ENCODE measurements around the gene LRRC46. TPM values are rescaled to one million over a fixed set of nuclear protein-coding genes. Genes with fewer than 3 reads are reported as not detected.
A peak's percentile ranks its signal among the peaks of the same experiment; 100 is the strongest.

LRRC46 gene
- total and polyA plus RNA-seq, 5 donors from 2014 or later: 0.11 to 0.48 (median 0.20) TPM

DNA sequence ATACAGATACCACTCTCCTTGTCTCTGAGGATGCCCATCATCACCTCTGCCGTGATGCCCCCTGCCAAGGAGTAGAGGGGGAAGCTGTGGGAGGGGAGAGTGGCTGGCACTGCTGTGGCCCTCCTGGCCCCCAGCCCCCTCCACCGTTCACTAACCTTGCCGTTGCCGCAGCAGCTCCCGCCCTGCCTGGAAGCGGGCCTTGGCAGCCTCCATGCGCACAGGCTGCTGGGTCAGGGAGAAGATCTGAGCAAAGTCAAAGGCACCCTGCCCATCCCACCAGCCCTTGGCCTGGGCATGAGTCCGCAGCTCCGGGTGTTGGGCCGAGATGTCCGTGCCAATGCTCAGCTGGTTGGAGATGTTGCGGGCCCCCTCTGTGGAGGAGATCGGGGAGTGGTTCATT lies 7.2 kb downstream of the LRRC46 start:
- Mint-ChIP-seq H3K27ac (no peak overlapping the region), H3K27me3 (no peaks in the 10 kb centered on the region), H3K9me3 (no peaks in the 10 kb centered on the region), H3K4me3 (peak overlapping the region in 1 of 4 donors; percentile 69), H3K36me3 (peaks cover 4% of the 10 kb centered on the region), H3K4me1 (peaks cover 0 to 64% (median 31%) of the 10 kb centered on the region in 4 donors)
- DNase-seq (no peak), ATAC-seq (ENCODE audit: low read depth in 2 of 2) (no peak)
- Histone ChIP-seq H3K27ac (ENCODE audit: insufficient read depth, low read length, poor library complexity, severe bottlenecking) (no peak overlapping the region), H3K9me3 (ENCODE audit: control insufficient read depth in 2 of 2, low read length in 2 of 2) (no peaks in the 10 kb centered on the region), H3K27me3 (ENCODE audit: control insufficient read depth, insufficient read depth, low read length) (no peaks in the 10 kb centered on the region), H3K4me3 (ENCODE audit: low read depth, low read length) (no peak overlapping the region), H3K36me3 (ENCODE audit: control insufficient read depth, insufficient read depth, low read length) (peaks cover 6% of the 10 kb centered on the region), H3K4me1 (ENCODE audit: control insufficient read depth, insufficient read depth, low read length, poor library complexity, severe bottlenecking) (peaks cover 30% of the 10 kb centered on the region)

- Mint-ChIP-seq H3K4me3 (peak overlapping the region in 2 of 4 donors; percentile 28 to 69), H3K27ac (no peak overlapping the region), H3K9me3 (no peaks in the 10 kb centered on the region), H3K27me3 (peaks cover under 1% of the 10 kb centered on the region), H3K36me3 (peaks cover 4% of the 10 kb centered on the region), H3K4me1 (peaks cover 0 to 60% (median 28%) of the 10 kb centered on the region in 4 donors)
- Histone ChIP-seq H3K4me1 (ENCODE audit: control insufficient read depth, insufficient read depth, low read length, poor library complexity, severe bottlenecking) (peaks cover 30% of the 10 kb centered on the region), H3K27ac (ENCODE audit: insufficient read depth, low read length, poor library complexity, severe bottlenecking) (no peak overlapping the region), H3K27me3 (ENCODE audit: control insufficient read depth, insufficient read depth, low read length) (peaks cover under 1% of the 10 kb centered on the region), H3K36me3 (ENCODE audit: control insufficient read depth, insufficient read depth, low read length) (peaks cover 6% of the 10 kb centered on the region), H3K9me3 (ENCODE audit: control insufficient read depth in 2 of 2, low read length in 2 of 2) (no peaks in the 10 kb centered on the region), H3K4me3 (ENCODE audit: low read depth, low read length) (no peak overlapping the region)
- DNase-seq (no peak), ATAC-seq (ENCODE audit: low read depth in 2 of 2) (no peak)
Measured at GRCh38 chr17:47839071-47839470, 7.6 kb downstream of the LRRC46 start.

GRCh38 chr17:47840001-47840741 lies 8.7 kb downstream of the LRRC46 start:
- no peak for DNase-seq
- Mint-ChIP-seq H3K27me3 (peaks cover 11% of the 10 kb centered on the region), H3K36me3 (peaks cover 4% of the 10 kb centered on the region), H3K4me3 (peak overlapping the region; percentile 85 to 97 (median 94)), H3K9me3 (no peaks in the 10 kb centered on the region), H3K27ac (peak overlapping the region; percentile 47 to 66 (median 55)), H3K4me1 (peaks cover 0 to 49% (median 19%) of the 10 kb centered on the region in 4 donors)
- H3K36me3 ChIP-seq (ENCODE audit: control insufficient read depth, insufficient read depth, low read length): peaks cover 6% of the 10 kb centered on the region
- H3K27ac ChIP-seq (ENCODE audit: insufficient read depth, low read length, poor library complexity, severe bottlenecking): no peak overlapping the region
- no peak for ATAC-seq (ENCODE audit: low read depth in 2 of 2)
- peaks cover 9% of the 10 kb centered on the region for H3K27me3 ChIP-seq (ENCODE audit: control insufficient read depth, insufficient read depth, low read length)
- H3K4me3 ChIP-seq (ENCODE audit: low read depth, low read length): peak overlapping the region; percentile 63
- peaks cover 21% of the 10 kb centered on the region for H3K4me1 ChIP-seq (ENCODE audit: control insufficient read depth, insufficient read depth, low read length, poor library complexity, severe bottlenecking)
- no peaks in the 10 kb centered on the region for H3K9me3 ChIP-seq (ENCODE audit: control insufficient read depth in 2 of 2, low read length in 2 of 2)

- Mint-ChIP-seq H3K27me3 (peaks cover 18% of the 10 kb centered on the region), H3K9me3 (no peaks in the 10 kb centered on the region), H3K27ac (peak within 1 kb of the TSS; percentile 47 to 86 (median 66)), H3K4me1 (peaks cover 0 to 41% (median 16%) of the 10 kb centered on the region in 4 donors), H3K4me3 (peak within 1 kb of the TSS; percentile 85 to 97 (median 94)), H3K36me3 (peaks cover under 1% of the 10 kb centered on the region)
- peaks cover 21% of the 10 kb centered on the region for H3K4me1 ChIP-seq (ENCODE audit: control insufficient read depth, insufficient read depth, low read length, poor library complexity, severe bottlenecking)
- peak; percentile 74 to 90 (median 80) for DNase-seq
- peak within 1 kb of the TSS; percentile 36 for H3K27ac ChIP-seq (ENCODE audit: insufficient read depth, low read length, poor library complexity, severe bottlenecking)
- ATAC-seq (ENCODE audit: low read depth in 2 of 2): peak; percentile 86 to 88
- H3K27me3 ChIP-seq (ENCODE audit: control insufficient read depth, insufficient read depth, low read length): peaks cover 16% of the 10 kb centered on the region
- peaks cover 6% of the 10 kb centered on the region for H3K36me3 ChIP-seq (ENCODE audit: control insufficient read depth, insufficient read depth, low read length)
- peak within 1 kb of the TSS; percentile 63 for H3K4me3 ChIP-seq (ENCODE audit: low read depth, low read length)
- H3K9me3 ChIP-seq (ENCODE audit: control insufficient read depth in 2 of 2, low read length in 2 of 2): no peaks in the 10 kb centered on the region
Measured at GRCh38 chr17:47840742-47841487, 9.4 kb downstream of the LRRC46 start, which contains the start of gene SCRN2. Gene SCRN2 (minus strand): TSS chr17:47841273. CDS start chr17:47840843, 430 bp downstream.

DNA sequence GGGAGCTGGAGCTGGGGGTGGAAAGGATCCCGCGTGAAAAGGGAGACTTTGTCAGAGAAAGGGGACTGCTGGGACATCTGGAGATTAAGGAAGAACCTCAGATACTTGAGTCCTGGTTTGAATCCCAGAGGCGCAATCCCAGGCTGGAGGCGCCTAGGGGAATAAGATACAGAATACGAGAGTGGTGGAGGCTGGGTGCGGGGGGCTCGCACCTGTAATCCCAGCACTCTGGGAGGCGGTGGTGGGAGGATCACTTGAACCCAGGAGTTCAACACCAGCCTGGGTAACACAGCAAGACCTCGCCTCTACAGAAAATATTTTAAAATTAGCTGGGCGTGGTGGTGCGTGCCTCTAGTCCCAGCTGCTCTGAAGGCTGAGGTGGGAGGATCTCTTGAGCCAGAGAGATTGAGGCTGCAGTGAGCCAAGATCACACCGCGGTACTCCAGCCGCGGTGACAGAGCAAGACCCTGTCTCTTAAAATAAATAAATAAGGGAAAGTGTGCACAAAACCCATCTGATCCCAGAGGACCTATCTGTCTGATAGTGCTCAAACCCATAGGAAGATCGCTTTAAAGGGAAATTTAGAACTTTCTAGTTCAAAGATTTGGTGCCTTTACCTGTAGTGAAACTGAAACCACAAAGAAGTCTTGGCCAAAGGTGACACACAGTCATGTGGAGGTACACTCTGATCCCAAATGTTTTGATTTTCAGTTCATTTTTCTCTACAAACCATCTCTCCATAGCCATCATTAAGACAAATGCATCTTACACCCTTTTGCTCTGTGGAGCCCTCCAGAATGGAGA lies 10.2 kb downstream of the LRRC46 start:
- H3K27ac ChIP-seq (ENCODE audit: insufficient read depth, low read length, poor library complexity, severe bottlenecking): no peak overlapping the region

GRCh38 chr17:47843391-47843730 lies 11.9 kb downstream of the LRRC46 start:
- no peak overlapping the region for H3K4me3 Mint-ChIP-seq
- no peak for DNase-seq
- peak overlapping the region in 2 of 3 donors; percentile 9 to 56 for H3K27ac Mint-ChIP-seq
- H3K9me3 Mint-ChIP-seq: no peaks in the 10 kb centered on the region
- no peaks in the 10 kb centered on the region for H3K9me3 ChIP-seq (ENCODE audit: control insufficient read depth in 2 of 2, low read length in 2 of 2)
- no peak overlapping the region for H3K27ac ChIP-seq (ENCODE audit: insufficient read depth, low read length, poor library complexity, severe bottlenecking)
- ATAC-seq (ENCODE audit: low read depth in 2 of 2): no peak
- peaks cover 40% of the 10 kb centered on the region for H3K27me3 Mint-ChIP-seq
- peaks cover 0 to 41% (median 18%) of the 10 kb centered on the region in 4 donors for H3K4me1 Mint-ChIP-seq
- H3K36me3 ChIP-seq (ENCODE audit: control insufficient read depth, insufficient read depth, low read length): no peaks in the 10 kb centered on the region
- no peaks in the 10 kb centered on the region for H3K36me3 Mint-ChIP-seq
- H3K4me3 ChIP-seq (ENCODE audit: low read depth, low read length): no peak overlapping the region
- H3K4me1 ChIP-seq (ENCODE audit: control insufficient read depth, insufficient read depth, low read length, poor library complexity, severe bottlenecking): peaks cover 32% of the 10 kb centered on the region
- H3K27me3 ChIP-seq (ENCODE audit: control insufficient read depth, insufficient read depth, low read length): peaks cover 24% of the 10 kb centered on the region

More for the DNA sequence above, 10.2 kb downstream of the LRRC46 start:
- Mint-ChIP-seq H3K4me1 (peaks cover 0 to 38% (median 16%) of the 10 kb centered on the region in 4 donors), H3K4me3 (peak overlapping the region; percentile 85 to 97 (median 94)), H3K9me3 (no peaks in the 10 kb centered on the region), H3K27me3 (peaks cover 26% of the 10 kb centered on the region), H3K36me3 (no peaks in the 10 kb centered on the region), H3K27ac (peak overlapping the region; percentile 47 to 86 (median 52))
- Histone ChIP-seq H3K9me3 (ENCODE audit: control insufficient read depth in 2 of 2, low read length in 2 of 2) (no peaks in the 10 kb centered on the region), H3K36me3 (ENCODE audit: control insufficient read depth, insufficient read depth, low read length) (peaks cover 4% of the 10 kb centered on the region), H3K27me3 (ENCODE audit: control insufficient read depth, insufficient read depth, low read length) (peaks cover 20% of the 10 kb centered on the region), H3K4me1 (ENCODE audit: control insufficient read depth, insufficient read depth, low read length, poor library complexity, severe bottlenecking) (peaks cover 21% of the 10 kb centered on the region), H3K4me3 (ENCODE audit: low read depth, low read length) (no peak overlapping the region)
- DNase-seq (peak in 1 of 3 donors; percentile 45), ATAC-seq (ENCODE audit: low read depth in 2 of 2) (no peak)

- Mint-ChIP-seq H3K27me3 (peaks cover 49% of the 10 kb centered on the region), H3K4me1 (peaks cover 0 to 43% (median 20%) of the 10 kb centered on the region in 4 donors), H3K27ac (no peak overlapping the region), H3K9me3 (no peaks in the 10 kb centered on the region), H3K4me3 (peak overlapping the region in 1 of 4 donors; percentile 2), H3K36me3 (no peaks in the 10 kb centered on the region)
- DNase-seq (no peak), ATAC-seq (ENCODE audit: low read depth in 2 of 2) (no peak)
- no peaks in the 10 kb centered on the region for H3K36me3 ChIP-seq (ENCODE audit: control insufficient read depth, insufficient read depth, low read length)
- no peak overlapping the region for H3K4me3 ChIP-seq (ENCODE audit: low read depth, low read length)
- peaks cover 32% of the 10 kb centered on the region for H3K4me1 ChIP-seq (ENCODE audit: control insufficient read depth, insufficient read depth, low read length, poor library complexity, severe bottlenecking)
- no peaks in the 10 kb centered on the region for H3K9me3 ChIP-seq (ENCODE audit: control insufficient read depth in 2 of 2, low read length in 2 of 2)
- H3K27me3 ChIP-seq (ENCODE audit: control insufficient read depth, insufficient read depth, low read length): peaks cover 32% of the 10 kb centered on the region
- no peak overlapping the region for H3K27ac ChIP-seq (ENCODE audit: insufficient read depth, low read length, poor library complexity, severe bottlenecking)
Measured at GRCh38 chr17:47844227-47844626, 12.8 kb downstream of the LRRC46 start.
